ENCODE data around the gene CCDC3.

The CCDC3 gene

DNA sequence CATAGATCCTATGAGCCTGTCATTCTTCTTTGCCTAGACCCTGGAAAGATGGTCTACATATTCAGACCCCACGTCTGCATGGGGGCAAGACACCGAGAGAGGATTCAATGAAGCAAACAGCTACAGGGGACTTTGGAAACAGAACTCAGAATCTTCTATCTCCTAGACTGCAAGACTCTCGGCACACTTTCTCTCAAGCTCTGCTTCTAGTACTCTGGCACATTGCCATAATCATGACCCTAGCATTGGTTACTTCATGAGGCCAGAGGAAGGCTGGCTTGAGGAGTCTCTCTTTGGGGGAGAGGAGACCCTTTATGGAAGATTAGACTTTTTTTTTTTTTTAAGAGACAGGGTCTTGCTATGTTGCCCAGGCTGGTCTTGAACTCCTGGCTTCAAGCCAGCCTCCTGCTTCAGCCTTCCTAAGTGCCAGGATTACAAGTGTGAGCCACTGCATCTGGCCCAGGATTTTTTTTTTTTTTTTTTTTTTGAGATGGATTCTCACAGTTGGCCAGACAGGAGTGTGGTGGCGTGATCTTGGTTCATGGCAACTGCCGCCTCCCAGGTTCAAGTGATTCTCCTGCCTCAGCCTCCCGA lies 20.7 kb downstream of the CCDC3 start:
- no peak overlapping the region for H3K27ac ChIP-seq
- TF ChIP-seq, protein P1, sequence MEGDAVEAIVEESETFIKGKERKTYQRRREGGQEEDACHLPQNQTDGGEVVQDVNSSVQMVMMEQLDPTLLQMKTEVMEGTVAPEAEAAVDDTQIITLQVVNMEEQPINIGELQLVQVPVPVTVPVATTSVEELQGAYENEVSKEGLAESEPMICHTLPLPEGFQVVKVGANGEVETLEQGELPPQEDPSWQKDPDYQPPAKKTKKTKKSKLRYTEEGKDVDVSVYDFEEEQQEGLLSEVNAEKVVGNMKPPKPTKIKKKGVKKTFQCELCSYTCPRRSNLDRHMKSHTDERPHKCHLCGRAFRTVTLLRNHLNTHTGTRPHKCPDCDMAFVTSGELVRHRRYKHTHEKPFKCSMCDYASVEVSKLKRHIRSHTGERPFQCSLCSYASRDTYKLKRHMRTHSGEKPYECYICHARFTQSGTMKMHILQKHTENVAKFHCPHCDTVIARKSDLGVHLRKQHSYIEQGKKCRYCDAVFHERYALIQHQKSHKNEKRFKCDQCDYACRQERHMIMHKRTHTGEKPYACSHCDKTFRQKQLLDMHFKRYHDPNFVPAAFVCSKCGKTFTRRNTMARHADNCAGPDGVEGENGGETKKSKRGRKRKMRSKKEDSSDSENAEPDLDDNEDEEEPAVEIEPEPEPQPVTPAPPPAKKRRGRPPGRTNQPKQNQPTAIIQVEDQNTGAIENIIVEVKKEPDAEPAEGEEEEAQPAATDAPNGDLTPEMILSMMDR (conservative IDR thresholded peaks at IDR 0.05): no peak

DNA sequence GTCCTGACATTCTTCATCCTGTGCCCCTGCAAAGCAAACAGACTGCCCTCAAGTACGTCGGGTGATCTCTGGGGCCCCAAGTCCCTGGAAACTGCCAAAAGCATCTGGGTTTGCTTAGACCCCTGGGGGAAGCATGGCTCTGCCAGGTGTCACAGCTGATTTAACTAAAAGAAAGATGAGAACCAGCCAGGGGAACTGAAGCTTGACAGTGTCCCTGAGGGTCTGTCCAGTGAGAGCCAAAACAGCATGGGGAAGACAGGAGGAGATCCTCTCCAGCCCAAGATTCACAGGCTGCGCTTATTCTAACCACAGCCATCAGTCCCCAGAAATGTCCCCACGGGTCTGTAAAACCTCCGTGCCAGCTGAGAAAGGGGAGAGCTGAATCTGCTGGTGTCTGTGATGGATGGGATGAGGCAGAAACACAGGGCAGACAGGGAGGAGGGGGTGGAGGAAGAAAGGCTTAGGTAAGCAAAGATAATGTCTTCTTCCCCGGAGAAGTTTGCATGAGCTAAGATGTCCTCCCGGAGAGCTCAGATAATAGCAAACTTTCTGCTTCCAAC lies 21.3 kb downstream of the CCDC3 start:
- H3K27ac ChIP-seq: no peak overlapping the region
- TF ChIP-seq, protein P1 (conservative IDR thresholded peaks at IDR 0.05): no peak

DNA sequence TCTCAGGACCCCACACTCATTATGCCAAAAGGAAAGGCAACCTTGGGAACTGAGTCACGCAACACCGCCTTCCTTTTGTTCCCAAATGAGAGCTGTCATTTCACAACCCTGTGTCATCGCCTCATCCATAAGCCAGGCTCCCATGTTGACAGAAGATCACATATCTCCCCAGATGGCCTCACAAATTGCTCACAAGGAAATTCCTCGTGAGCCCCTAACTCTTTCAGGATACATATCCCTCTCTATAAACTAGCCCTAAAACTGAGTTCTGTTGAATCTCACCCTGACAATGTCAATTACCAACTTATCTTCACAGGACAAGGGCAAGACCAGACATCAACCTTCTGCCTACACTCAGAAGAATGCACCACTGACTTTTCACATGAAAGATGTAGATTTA lies 22.6 kb downstream of the CCDC3 start:
- TF ChIP-seq, protein P1 (conservative IDR thresholded peaks at IDR 0.05): no peak
- H3K27ac ChIP-seq: no peak overlapping the region

DNA sequence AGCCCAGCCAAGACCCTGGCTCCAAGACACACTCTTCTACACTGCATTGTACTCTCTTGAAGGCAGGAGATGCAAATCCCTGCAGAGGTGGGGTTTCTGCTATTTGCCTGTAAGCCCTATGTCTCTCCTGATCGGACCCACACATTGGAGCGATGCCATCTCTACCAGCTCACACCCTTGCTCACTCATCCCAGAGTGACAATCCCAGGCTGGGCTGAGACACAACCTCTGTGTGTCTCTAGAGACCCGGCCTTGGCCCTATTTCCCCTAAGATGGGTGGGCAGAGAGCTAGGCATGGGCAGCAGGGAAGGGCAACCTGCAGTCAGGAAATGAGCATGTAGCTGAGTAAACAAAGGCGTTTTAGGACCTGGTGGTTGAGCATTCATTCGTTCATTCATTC lies 25.6 kb downstream of the CCDC3 start:
- H3K27ac ChIP-seq: no peak overlapping the region
- TF ChIP-seq, protein P1 (conservative IDR thresholded peaks at IDR 0.05): no peak

DNA sequence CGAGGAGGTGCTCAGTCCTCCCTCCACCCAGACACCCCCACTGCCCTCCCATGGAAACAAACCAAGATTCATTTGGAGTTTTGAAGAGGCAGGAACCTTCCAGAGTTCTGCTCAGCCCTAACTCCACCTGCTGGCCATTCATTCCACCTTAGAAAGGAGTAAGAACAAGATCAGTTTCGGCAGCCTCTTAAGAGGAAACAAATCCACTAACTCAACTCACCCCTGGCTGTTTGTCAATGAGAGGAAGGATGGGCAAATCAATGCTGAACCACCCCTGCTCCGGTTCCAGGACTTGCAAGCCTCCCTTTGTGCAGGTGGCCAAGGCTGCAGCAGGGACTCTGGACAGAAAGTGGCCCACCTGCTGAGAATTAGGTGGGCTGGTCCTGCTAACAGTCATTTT lies 26.2 kb downstream of the CCDC3 start:
- TF ChIP-seq, protein P1 (conservative IDR thresholded peaks at IDR 0.05): peak; percentile 73
- H3K27ac ChIP-seq: no peak overlapping the region

DNA sequence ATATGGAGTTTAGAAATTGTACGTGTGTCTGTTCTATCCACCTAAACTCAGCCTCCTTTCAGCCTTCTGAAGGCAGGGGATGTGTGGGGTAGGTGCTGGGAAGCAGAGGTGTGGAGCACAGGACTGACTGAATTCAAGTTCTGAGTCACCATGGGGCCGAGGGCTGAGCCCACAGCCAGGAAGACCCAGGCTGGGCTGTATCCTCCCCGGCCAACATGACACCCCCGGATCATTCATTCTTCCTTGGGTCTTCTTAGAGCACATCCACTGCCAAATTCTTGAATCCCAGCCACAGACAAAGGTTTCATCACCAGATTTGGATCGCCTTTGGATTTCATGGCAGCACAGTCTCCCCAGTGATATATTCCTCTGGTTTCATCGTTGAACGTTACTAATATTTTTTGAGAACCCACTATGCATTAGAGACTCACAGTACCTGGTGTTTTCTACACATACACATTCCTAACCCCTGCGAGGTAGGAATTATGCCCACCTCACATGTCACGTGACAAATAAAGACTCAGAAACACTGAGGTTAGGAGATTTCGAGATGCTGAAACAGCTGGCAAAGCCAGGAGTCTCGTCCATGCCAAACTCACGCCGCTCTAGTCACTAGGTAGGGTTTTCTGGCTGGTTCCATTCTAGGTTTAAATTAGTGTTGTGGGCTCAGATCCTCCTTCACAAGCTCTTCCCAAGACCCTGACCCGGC lies 26.9 kb downstream of the CCDC3 start:
- H3K27ac ChIP-seq: no peak overlapping the region
- TF ChIP-seq, protein P1 (conservative IDR thresholded peaks at IDR 0.05): no peak

DNA sequence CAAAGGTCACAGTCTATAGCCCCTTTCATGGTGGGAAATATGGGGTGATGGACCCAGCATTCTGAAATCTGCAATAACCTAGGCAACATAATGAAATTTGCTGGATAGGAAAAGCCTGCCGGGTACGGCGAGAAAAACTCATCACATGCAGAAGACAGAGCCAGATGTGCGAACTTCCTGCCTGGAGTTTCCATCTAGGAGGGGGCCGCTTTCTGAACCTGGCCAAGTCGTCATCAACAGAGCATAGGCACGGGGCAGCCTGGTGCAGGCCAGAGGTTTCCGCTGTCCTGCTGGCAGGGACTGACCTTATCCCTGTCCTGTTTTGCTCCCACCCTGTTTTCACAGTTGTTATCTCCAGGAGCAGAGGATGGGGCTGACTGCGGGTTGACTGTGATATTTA lies 27.4 kb downstream of the CCDC3 start:
- TF ChIP-seq, protein P1 (conservative IDR thresholded peaks at IDR 0.05): no peak

More for the DNA sequence above, 27.4 kb downstream of the CCDC3 start:
- no peak overlapping the region for H3K27ac ChIP-seq

Data from VCaP (cell line).